ENCODE results near the gene UQCR11. TPM values are rescaled to one million over a fixed set of nuclear protein-coding genes. Genes with fewer than 3 reads are reported as not detected.

UQCR11 gene
- total RNA-seq, 4 donors from 2014 or later = 55.0 to 76.8 (median 73.8) TPM

DNA sequence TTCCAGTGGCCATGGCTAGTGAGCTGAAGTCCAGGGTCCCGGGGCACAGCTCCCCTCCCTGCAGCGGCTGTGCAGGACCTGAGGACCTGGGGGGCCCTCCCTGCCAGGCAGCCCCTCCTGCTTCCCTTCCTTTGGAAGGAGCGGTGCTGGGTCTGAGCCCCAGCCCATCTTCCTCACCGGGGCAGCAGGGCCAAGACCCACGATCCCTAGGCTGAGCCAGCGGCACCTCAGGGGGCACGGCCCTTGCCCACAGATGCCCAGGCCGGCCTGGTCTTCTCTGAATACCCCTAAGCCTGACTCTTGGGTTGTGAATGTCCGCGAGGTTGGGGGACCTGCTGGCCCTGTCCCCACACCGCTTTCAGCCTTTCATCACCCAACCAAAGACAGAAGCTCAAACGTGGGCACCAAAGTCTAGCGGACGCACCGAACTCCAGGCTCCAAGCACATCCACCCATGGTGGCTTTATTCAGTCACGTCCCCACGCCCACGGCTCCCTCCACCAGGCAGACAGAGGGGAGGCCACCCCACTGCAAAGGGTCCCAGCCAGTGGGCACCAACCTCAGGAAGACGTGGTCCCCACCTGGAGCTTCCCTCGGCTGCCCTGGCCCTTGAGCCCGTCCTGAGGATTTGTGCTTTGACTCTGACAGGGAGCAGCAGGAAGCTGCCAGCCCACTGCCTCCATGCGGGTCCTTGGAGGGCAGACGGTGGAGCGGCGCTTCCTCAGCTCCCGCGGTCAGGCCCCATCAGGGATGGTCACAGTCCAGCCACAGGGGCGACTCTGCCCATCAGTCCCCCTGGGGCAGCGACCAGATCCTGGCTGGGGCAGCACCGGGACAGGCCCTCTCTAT, 28.8 kb downstream of the UQCR11 start:
- TF ChIP-seq, protein P1, sequence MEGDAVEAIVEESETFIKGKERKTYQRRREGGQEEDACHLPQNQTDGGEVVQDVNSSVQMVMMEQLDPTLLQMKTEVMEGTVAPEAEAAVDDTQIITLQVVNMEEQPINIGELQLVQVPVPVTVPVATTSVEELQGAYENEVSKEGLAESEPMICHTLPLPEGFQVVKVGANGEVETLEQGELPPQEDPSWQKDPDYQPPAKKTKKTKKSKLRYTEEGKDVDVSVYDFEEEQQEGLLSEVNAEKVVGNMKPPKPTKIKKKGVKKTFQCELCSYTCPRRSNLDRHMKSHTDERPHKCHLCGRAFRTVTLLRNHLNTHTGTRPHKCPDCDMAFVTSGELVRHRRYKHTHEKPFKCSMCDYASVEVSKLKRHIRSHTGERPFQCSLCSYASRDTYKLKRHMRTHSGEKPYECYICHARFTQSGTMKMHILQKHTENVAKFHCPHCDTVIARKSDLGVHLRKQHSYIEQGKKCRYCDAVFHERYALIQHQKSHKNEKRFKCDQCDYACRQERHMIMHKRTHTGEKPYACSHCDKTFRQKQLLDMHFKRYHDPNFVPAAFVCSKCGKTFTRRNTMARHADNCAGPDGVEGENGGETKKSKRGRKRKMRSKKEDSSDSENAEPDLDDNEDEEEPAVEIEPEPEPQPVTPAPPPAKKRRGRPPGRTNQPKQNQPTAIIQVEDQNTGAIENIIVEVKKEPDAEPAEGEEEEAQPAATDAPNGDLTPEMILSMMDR (IDR thresholded peaks at IDR 0.05; ENCODE audit: low read depth) = no peak

DNA sequence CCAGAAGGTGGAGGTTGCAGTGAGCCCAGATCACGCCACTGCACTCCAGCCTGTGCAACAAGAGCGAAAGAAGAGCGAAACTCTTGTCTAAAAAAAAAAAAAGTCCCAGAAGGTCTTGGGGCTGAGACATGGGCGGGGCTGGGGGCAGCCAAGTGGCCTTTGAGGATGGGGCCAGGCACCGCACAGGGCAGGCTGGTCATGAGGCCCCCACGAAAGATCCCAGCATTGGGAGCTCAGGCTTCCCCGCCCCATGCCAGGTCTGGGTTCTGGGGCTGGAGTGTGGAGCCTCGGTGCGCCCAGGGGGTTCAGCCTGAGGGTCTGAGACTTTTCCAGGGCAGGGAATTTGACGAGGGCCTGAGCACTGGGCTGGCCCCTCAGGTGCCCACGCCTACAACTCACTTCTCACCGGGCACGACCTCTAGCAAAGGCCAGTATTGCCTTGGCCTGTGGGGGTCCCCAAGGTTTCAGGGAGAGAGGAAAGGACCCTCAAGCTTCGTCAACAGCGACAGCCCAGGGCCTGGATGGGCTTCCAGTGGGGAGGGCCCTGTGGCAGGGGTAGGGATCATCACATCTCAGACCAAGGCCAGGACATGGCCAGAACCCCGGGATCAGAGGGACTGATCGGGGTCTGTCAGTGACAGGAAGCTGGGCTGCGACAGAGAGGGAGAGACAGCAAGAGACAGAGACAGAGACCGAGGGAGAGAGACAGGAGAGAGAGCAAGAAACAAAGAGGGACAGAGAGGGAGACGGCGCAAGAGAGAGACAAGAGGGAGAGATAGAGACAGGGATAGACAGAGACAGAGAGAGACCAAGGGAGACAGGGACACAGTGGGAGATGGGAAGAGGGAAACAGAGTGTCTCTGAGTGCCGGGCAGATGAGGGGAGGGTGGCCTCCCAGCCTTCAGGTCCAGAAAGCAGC, 29.7 kb downstream of the UQCR11 start:
- TF ChIP-seq, protein P1 (IDR thresholded peaks at IDR 0.05; ENCODE audit: low read depth) = no peak

DNA sequence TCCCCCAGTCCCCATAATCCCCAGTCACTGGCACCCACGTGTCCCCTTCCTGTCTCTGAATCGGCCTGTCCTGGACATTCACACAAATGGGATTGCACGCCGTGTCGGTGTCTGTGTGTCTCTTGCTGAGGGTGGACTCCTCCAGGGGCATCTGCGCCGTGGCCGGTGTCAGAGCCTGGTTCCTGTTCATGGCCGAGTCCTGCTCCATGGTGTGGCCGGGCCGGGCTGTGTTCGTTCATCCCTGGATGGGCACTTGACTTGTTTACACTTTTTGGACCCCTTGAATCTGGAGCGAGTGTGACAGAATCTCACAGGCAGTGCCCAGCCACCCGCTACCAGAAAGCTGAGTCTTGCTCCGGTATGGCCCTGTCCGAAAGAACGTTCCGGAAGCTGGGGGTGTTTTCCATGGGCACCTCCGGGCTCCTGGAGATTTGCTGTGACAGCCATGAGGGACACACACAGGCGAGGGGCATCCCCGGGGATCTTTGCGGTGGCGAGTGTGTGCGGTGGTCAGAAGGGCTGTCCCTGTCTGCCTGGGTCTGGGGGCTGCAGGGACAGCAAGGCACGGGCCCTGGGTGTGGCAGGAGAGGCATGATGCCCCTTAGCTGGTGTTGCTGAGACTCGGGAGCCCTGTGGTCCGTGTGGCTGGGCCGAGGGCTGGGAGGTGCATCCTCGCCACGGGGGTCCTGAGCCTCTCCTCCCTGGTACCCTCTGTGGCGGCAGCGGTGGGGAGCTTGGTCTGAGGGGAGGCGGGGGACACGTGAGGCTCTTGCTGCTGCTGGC, 30.7 kb downstream of the UQCR11 start:
- TF ChIP-seq, protein P1 (IDR thresholded peaks at IDR 0.05; ENCODE audit: low read depth) = no peak

DNA sequence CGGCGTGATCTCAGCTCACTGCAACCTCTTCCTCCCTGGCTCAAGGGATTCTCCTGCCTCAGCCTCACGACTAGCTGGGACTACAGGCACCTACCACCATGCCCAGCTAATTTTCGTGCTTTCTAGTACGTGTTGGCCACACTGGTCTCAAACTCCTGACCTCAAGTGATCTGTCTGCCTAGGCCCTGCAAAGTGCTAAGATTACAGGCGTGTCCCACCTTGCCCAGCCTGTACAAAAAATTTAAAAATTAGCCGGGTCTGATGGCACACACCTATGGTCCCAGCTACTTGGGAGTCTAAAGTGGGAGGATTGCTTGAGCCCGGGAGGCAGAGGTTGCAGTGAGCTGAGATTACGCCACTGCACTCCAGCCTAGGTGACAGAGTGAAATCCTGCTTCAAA, 32.5 kb downstream of the UQCR11 start:
- TF ChIP-seq, protein P1 (IDR thresholded peaks at IDR 0.05; ENCODE audit: low read depth) = no peak

DNA sequence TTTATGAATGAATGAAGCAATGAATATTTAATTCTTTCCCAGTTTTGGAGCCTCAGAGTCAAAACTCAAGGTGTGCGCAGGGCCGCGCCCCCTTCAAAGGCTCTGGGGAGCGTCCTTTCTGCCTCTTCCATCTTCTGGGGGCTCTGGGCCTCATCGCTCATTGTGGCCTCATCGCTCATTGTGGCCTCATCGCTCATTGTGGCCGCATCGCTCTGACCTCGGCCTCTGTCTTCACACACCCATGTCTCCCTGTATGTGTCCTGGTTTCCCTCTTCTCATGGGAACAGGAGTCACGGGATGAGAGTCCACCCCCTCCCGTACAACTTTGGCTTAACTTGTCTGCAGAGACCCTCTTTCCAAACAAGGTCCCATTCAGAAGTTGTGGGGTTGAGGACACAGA, 33.9 kb downstream of the UQCR11 start:
- TF ChIP-seq, protein P1 (IDR thresholded peaks at IDR 0.05; ENCODE audit: low read depth) = no peak

DNA sequence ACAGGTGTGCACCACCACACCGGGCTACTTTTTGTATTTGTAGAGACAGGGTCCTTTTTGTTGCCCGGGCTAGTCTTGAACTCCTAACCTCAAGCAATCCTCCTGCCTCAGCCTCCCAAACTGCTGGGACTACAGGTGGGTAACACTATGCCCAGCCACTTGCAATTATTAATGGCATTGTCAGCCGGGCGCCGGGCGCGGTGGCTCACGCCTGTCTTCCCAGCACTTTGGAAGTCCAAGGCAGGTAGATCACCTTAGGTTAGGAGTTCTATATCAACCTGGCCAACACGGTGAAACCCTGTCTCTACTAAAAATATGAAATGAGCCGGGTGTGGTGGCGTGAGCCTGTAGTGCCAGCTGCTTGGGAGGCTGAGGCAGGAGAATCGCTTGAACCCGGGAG, 34.4 kb downstream of the UQCR11 start:
- TF ChIP-seq, protein P1 (IDR thresholded peaks at IDR 0.05; ENCODE audit: low read depth) = no peak
